ENCODE results near the gene OSBPL2.

DNA sequence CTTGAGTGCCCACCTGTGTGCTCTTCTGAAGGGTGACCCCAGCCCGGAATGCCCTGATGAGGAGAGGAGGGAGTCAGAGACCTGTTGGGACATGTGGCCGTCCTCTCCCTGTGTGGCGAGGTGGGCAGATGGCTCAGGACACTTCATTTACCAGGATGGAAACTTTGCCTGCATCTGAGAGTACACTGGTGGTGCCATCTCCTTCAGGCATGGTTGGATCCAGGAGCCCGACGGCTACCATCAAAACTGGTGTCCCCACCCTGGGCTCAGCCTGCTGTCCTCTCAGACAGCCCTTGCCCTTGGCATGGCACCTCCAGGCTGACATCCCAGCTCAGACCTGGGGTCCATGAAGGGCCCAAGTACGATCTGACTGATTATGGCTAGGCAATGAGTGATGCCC lies 7.0 kb upstream of the OSBPL2 start:
- TF ChIP-seq, protein P1, sequence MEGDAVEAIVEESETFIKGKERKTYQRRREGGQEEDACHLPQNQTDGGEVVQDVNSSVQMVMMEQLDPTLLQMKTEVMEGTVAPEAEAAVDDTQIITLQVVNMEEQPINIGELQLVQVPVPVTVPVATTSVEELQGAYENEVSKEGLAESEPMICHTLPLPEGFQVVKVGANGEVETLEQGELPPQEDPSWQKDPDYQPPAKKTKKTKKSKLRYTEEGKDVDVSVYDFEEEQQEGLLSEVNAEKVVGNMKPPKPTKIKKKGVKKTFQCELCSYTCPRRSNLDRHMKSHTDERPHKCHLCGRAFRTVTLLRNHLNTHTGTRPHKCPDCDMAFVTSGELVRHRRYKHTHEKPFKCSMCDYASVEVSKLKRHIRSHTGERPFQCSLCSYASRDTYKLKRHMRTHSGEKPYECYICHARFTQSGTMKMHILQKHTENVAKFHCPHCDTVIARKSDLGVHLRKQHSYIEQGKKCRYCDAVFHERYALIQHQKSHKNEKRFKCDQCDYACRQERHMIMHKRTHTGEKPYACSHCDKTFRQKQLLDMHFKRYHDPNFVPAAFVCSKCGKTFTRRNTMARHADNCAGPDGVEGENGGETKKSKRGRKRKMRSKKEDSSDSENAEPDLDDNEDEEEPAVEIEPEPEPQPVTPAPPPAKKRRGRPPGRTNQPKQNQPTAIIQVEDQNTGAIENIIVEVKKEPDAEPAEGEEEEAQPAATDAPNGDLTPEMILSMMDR (IDR thresholded peaks at IDR 0.05): no peak
- TF ChIP-seq POLR2A (IDR thresholded peaks at IDR 0.05): no peak

Data from vagina (tissue), 2 donors.